ENCODE results near the gene PMEPA1. TPM values are rescaled to one million over a fixed set of nuclear protein-coding genes. Genes with fewer than 3 reads are reported as not detected.

Gene PMEPA1
- total and polyA plus RNA-seq, 2 donors (not counting 1 experiment from before 2014, with no cell fraction given) = 9.9 to 37.4 TPM

DNA sequence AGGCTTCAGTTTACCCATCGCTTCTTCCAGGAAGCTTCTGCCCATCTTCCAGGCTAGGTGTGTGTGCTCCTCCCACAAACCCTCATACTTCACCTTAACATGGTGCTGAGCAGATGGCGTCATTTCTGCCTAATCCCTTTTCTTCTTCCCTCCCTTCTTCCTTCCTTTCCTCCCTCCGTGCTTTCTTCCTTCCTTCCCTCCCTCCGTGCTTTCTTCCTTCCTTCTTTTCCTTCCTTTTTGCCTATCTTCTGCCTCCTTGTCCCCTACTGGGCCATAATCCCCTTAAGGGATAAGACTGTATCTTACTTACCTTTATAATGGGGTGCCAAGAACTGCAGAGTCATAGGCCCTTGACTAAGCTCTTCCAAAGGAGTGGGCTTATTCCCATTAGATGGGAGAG lies 27.5 kb upstream of the PMEPA1 start:
- Mint-ChIP-seq H3K4me3 (no peak overlapping the region), H3K27me3 (peaks cover 38% of the 10 kb centered on the region), H3K9me3 (ENCODE audit: insufficient read depth) (no peaks in the 10 kb centered on the region), H3K27ac (no peak overlapping the region), H3K4me1 (peaks cover 8% of the 10 kb centered on the region)
- H3K36me3 ChIP-seq (replicated peaks in 1 of 2; ENCODE audit: control extremely low read depth in 1 of 2, control insufficient read depth in 1 of 2, extremely low read depth in 1 of 2, insufficient read depth in 2 of 2, low read length in 1 of 2) = no peaks in the 10 kb centered on the region
- no peak overlapping the region for H3K4me2 ChIP-seq (replicated peaks; ENCODE audit: low read depth, low read length, poor library complexity, severe bottlenecking)
- peaks cover 0 to 30% (median 9%) of the 10 kb centered on the region in 4 experiments for H3K27me3 ChIP-seq (replicated peaks in 1 of 4; ENCODE audit: control extremely low read depth in 1 of 4, control insufficient read depth in 3 of 4, insufficient read depth in 4 of 4, low read length in 3 of 4)
- no peaks in the 10 kb centered on the region for H3K79me2 ChIP-seq (ENCODE audit: control insufficient read depth, insufficient read depth, low read length)
- intact Hi-C loops (cut with micrococcal nuclease) = no loop called here
- peaks cover 0 to 7% (median 0%) of the 10 kb centered on the region in 3 donors for H3K9me3 ChIP-seq (ENCODE audit: control extremely low read depth in 1 of 3, control insufficient read depth in 2 of 3, insufficient read depth in 1 of 3, low read length in 2 of 3)
- no peak for TF ChIP-seq EZH2 (IDR thresholded peaks at IDR 0.05; ENCODE audit: borderline replicate concordance, insufficient read depth, low read depth, low read length, poor library complexity, severe bottlenecking)
- TF ChIP-seq, protein P1, sequence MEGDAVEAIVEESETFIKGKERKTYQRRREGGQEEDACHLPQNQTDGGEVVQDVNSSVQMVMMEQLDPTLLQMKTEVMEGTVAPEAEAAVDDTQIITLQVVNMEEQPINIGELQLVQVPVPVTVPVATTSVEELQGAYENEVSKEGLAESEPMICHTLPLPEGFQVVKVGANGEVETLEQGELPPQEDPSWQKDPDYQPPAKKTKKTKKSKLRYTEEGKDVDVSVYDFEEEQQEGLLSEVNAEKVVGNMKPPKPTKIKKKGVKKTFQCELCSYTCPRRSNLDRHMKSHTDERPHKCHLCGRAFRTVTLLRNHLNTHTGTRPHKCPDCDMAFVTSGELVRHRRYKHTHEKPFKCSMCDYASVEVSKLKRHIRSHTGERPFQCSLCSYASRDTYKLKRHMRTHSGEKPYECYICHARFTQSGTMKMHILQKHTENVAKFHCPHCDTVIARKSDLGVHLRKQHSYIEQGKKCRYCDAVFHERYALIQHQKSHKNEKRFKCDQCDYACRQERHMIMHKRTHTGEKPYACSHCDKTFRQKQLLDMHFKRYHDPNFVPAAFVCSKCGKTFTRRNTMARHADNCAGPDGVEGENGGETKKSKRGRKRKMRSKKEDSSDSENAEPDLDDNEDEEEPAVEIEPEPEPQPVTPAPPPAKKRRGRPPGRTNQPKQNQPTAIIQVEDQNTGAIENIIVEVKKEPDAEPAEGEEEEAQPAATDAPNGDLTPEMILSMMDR (IDR thresholded peaks at IDR 0.05) = no peak
- H2AFZ ChIP-seq (ENCODE audit: insufficient read depth, low read depth, low read length, poor library complexity, severe bottlenecking) = no peak overlapping the region
- no peak overlapping the region for H3K27ac ChIP-seq (ENCODE audit: low read length in 2 of 2)
- ATAC-seq (ENCODE audit: low read depth) (no peak), DNase-seq (no peak)
- WGBS (ENCODE audit: insufficient coverage) = 79% methylated on average over 3 of the region's 4 CpGs
- POLR2A ChIA-PET = no interaction called here
- H4K20me1 ChIP-seq (ENCODE audit: control insufficient read depth, insufficient read depth, low read length, poor library complexity, severe bottlenecking) = no peaks in the 10 kb centered on the region
- peaks cover 0 to 3% of the 10 kb centered on the region in 2 donors for H3K4me1 ChIP-seq (ENCODE audit: control insufficient read depth in 2 of 2, insufficient read depth in 2 of 2, low read length in 2 of 2)
- no peak overlapping the region for H3K4me3 ChIP-seq (ENCODE audit: control extremely low read depth in 1 of 5, extremely low read depth in 1 of 5, insufficient read depth in 1 of 5, low read depth in 2 of 5, low read length in 4 of 5)
- CTCF ChIA-PET = no interaction called here
- no peak overlapping the region for H3K9ac ChIP-seq (ENCODE audit: low read length)

DNA sequence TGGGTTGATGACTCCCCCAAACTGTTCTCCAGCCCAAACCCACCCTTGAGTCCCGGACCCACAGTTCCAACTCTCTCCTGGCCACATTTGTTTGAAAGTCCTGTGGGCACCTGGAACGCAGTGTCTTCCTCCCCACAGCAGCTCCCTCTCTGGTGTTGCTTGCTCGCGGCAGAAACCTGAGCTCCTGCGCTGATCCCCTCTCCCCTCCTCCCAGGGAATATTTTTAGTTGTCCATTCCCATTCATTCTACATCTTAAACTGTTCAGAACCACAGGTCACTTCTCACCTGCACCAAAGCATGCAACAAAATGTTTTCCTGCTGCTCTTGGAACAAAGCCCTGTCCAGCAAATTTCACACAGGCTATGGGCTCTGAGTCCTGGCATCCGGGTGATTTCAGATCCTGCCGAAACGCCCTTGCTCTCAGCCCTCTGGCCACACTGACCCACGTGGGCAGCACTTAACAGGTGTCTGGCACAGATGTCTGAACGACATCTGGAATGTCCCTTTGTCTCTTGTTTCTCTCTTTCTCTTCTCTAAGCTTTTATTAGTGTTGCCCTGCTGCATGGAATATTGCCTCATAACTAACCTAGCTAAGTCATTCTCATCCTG lies 27.0 kb upstream of the PMEPA1 start:
- DNase-seq (no peak), ATAC-seq (ENCODE audit: low read depth) (no peak)
- no peaks in the 10 kb centered on the region for H3K36me3 ChIP-seq (replicated peaks in 1 of 2; ENCODE audit: control extremely low read depth in 1 of 2, control insufficient read depth in 1 of 2, extremely low read depth in 1 of 2, insufficient read depth in 2 of 2, low read length in 1 of 2)
- no peak overlapping the region for H3K9ac ChIP-seq (ENCODE audit: low read length)
- peaks cover 8% of the 10 kb centered on the region for H3K4me1 Mint-ChIP-seq
- intact Hi-C loops (cut with micrococcal nuclease) = no loop called here
- peaks cover 0 to 26% (median 9%) of the 10 kb centered on the region in 4 experiments for H3K27me3 ChIP-seq (replicated peaks in 1 of 4; ENCODE audit: control extremely low read depth in 1 of 4, control insufficient read depth in 3 of 4, insufficient read depth in 4 of 4, low read length in 3 of 4)
- no peak overlapping the region for H3K27ac Mint-ChIP-seq
- no peak overlapping the region for H3K27ac ChIP-seq (ENCODE audit: low read length in 2 of 2)
- H3K27me3 Mint-ChIP-seq = peaks cover 33% of the 10 kb centered on the region
- WGBS (ENCODE audit: insufficient coverage) = 80% methylated on average over 10 of the region's 10 CpGs
- H3K79me2 ChIP-seq (ENCODE audit: control insufficient read depth, insufficient read depth, low read length) = no peaks in the 10 kb centered on the region
- H3K4me1 ChIP-seq (ENCODE audit: control insufficient read depth in 2 of 2, insufficient read depth in 2 of 2, low read length in 2 of 2) = peaks cover 0 to 3% of the 10 kb centered on the region in 2 donors
- H3K9me3 ChIP-seq (ENCODE audit: control extremely low read depth in 1 of 3, control insufficient read depth in 2 of 3, insufficient read depth in 1 of 3, low read length in 2 of 3) = peaks cover 0 to 7% (median 0%) of the 10 kb centered on the region in 3 donors
- no peak overlapping the region for H3K4me2 ChIP-seq (replicated peaks; ENCODE audit: low read depth, low read length, poor library complexity, severe bottlenecking)
- no peak overlapping the region for H2AFZ ChIP-seq (ENCODE audit: insufficient read depth, low read depth, low read length, poor library complexity, severe bottlenecking)
- CTCF ChIA-PET = no interaction called here
- POLR2A ChIA-PET = no interaction called here
- H3K4me3 ChIP-seq (ENCODE audit: control extremely low read depth in 1 of 5, extremely low read depth in 1 of 5, insufficient read depth in 1 of 5, low read depth in 2 of 5, low read length in 4 of 5) = no peak overlapping the region
- H4K20me1 ChIP-seq (ENCODE audit: control insufficient read depth, insufficient read depth, low read length, poor library complexity, severe bottlenecking) = no peaks in the 10 kb centered on the region
- TF ChIP-seq, protein P1 (IDR thresholded peaks at IDR 0.05) = no peak
- TF ChIP-seq EZH2 (IDR thresholded peaks at IDR 0.05; ENCODE audit: borderline replicate concordance, insufficient read depth, low read depth, low read length, poor library complexity, severe bottlenecking) = no peak
- no peak overlapping the region for H3K4me3 Mint-ChIP-seq
- H3K9me3 Mint-ChIP-seq (ENCODE audit: insufficient read depth) = no peaks in the 10 kb centered on the region
